ENCODE measurements around the gene KCNH6.

The KCNH6 gene

GRCh38 chr17:63489291-63489690 is 33.9 kb upstream of the KCNH6 start:
- DNase-seq (ENCODE audit: low read depth): no peak
- no peak for TF ChIP-seq CTCF (IDR thresholded peaks at IDR 0.05; ENCODE audit: insufficient read depth, low read depth, low read length, missing control alignments)

GRCh38 chr17:63490329-63490728 is 32.8 kb upstream of the KCNH6 start:
- no peak for TF ChIP-seq CTCF (IDR thresholded peaks at IDR 0.05; ENCODE audit: insufficient read depth, low read depth, low read length, missing control alignments)
- H3K4me3 ChIP-seq (ENCODE audit: low read depth, low read length): no peak overlapping the region
- no peak for DNase-seq (ENCODE audit: low read depth)

More at GRCh38 chr17:63489291-63489690, 33.9 kb upstream of the KCNH6 start:
- no peak overlapping the region for H3K4me3 ChIP-seq (ENCODE audit: low read depth, low read length)

- no peak for DNase-seq (ENCODE audit: low read depth)
- TF ChIP-seq CTCF (IDR thresholded peaks at IDR 0.05; ENCODE audit: insufficient read depth, low read depth, low read length, missing control alignments): no peak
- no peak overlapping the region for H3K4me3 ChIP-seq (ENCODE audit: low read depth, low read length)
Observed at GRCh38 chr17:63490858-63491400, 32.2 kb upstream of the KCNH6 start.

GRCh38 chr17:63491413-63491812 is 31.7 kb upstream of the KCNH6 start:
- no peak for TF ChIP-seq CTCF (IDR thresholded peaks at IDR 0.05; ENCODE audit: insufficient read depth, low read depth, low read length, missing control alignments)
- DNase-seq (ENCODE audit: low read depth): no peak

GRCh38 chr17:63491977-63492618 is 31.1 kb upstream of the KCNH6 start:
- no peak for DNase-seq (ENCODE audit: low read depth)
- no peak for TF ChIP-seq CTCF (IDR thresholded peaks at IDR 0.05; ENCODE audit: insufficient read depth, low read depth, low read length, missing control alignments)
- H3K4me3 ChIP-seq (ENCODE audit: low read depth, low read length): no peak overlapping the region

More at GRCh38 chr17:63491413-63491812, 31.7 kb upstream of the KCNH6 start:
- H3K4me3 ChIP-seq (ENCODE audit: low read depth, low read length): no peak overlapping the region

- H3K4me3 ChIP-seq (ENCODE audit: low read depth, low read length): no peak overlapping the region
- no peak for TF ChIP-seq CTCF (IDR thresholded peaks at IDR 0.05; ENCODE audit: insufficient read depth, low read depth, low read length, missing control alignments)
- DNase-seq (ENCODE audit: low read depth): no peak
Observed at GRCh38 chr17:63492940-63493339, 30.2 kb upstream of the KCNH6 start.

GRCh38 chr17:63493411-63493810 is 29.7 kb upstream of the KCNH6 start:
- DNase-seq (ENCODE audit: low read depth): no peak
- no peak for TF ChIP-seq CTCF (IDR thresholded peaks at IDR 0.05; ENCODE audit: insufficient read depth, low read depth, low read length, missing control alignments)
- no peak overlapping the region for H3K4me3 ChIP-seq (ENCODE audit: low read depth, low read length)
